ENCODE measurements around the gene FNTB.
A peak's percentile ranks its signal among the peaks of the same experiment; 100 is the strongest.

- peak; percentile 28 for TF ChIP-seq CTCF (IDR thresholded peaks at IDR 0.05; ENCODE audit: poor library complexity, severe bottlenecking)
- TF ChIP-seq TAF1 (IDR thresholded peaks at IDR 0.05; ENCODE audit: low read depth): no peak
- no peak for TF ChIP-seq RAD21 (conservative IDR thresholded peaks at IDR 0.05)
- no peak for TF ChIP-seq REST (IDR thresholded peaks at IDR 0.05; ENCODE audit: borderline replicate concordance)
These were observed 48.9 kb upstream of the FNTB start for GRCh38 chr14:64937821-64938193.
